ENCODE measurements around the gene CDKL1. TPM values are rescaled to one million over a fixed set of nuclear protein-coding genes. Genes with fewer than 3 reads are reported as not detected.
"Not testable (repeated sequence)": the region's sequence is repeated elsewhere in the genome, so short reads cannot be mapped to it uniquely, and the experiment has no call there.

Gene CDKL1
- total RNA-seq, 1 donor from 2014 or later: 5.4 TPM

DNA sequence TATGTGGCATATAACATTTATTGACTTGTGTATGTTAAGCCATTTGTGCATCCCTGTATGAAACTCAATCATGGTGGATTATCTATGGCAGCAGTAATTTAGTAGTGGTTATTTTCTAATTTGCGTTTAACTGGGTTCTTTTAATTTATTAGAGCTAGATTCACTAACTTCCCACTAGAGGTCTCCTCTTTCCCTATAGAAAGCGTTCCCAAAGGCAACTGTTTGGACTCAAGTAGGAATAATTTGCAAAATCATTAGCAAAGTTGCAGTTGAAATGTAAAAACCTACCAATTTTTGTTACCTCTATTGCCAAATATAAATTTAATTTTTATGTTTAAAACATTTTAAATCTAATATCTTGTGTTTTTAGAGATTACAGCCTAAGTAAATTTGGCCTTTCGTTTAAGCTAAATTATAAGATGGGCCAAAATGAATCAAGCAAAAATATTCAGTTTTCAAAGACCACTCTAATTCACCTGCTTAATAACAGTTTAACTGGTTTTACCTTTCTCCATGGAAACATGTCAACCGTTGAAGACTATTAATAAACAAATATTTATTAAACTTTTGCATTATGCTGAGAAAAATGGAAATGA lies 78.6 kb downstream of the CDKL1 start:
- H2AFZ ChIP-seq (ENCODE audit: low read depth, low read length): no peak overlapping the region
- no peaks in the 10 kb centered on the region for H3K36me3 Mint-ChIP-seq (ENCODE audit: low read depth, unreplicated experiment)
- TF ChIP-seq, protein P1, sequence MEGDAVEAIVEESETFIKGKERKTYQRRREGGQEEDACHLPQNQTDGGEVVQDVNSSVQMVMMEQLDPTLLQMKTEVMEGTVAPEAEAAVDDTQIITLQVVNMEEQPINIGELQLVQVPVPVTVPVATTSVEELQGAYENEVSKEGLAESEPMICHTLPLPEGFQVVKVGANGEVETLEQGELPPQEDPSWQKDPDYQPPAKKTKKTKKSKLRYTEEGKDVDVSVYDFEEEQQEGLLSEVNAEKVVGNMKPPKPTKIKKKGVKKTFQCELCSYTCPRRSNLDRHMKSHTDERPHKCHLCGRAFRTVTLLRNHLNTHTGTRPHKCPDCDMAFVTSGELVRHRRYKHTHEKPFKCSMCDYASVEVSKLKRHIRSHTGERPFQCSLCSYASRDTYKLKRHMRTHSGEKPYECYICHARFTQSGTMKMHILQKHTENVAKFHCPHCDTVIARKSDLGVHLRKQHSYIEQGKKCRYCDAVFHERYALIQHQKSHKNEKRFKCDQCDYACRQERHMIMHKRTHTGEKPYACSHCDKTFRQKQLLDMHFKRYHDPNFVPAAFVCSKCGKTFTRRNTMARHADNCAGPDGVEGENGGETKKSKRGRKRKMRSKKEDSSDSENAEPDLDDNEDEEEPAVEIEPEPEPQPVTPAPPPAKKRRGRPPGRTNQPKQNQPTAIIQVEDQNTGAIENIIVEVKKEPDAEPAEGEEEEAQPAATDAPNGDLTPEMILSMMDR (IDR thresholded peaks at IDR 0.05; ENCODE audit: insufficient read depth, low read depth, low read length): peak; percentile 62
- TF ChIP-seq EZH2 (IDR thresholded peaks at IDR 0.05; ENCODE audit: insufficient read depth, low read length): no peak
- H3K4me3 ChIP-seq (ENCODE audit: insufficient read depth, low read depth, low read length): no peak overlapping the region
- peaks cover 8% of the 10 kb centered on the region for H3K4me1 ChIP-seq (ENCODE audit: insufficient read depth, low read length)
- no peaks in the 10 kb centered on the region for H3K9me3 ChIP-seq (ENCODE audit: insufficient read depth, low read depth, low read length)
- H3K36me3 ChIP-seq (ENCODE audit: insufficient read depth, low read length): no peaks in the 10 kb centered on the region
- FAIRE-seq: no peak
- H3K27me3 ChIP-seq (ENCODE audit: insufficient read depth, low read length): no peaks in the 10 kb centered on the region
- no peak for DNase-seq (ENCODE audit: low read depth)
- peaks cover 2% of the 10 kb centered on the region for H3K9me3 Mint-ChIP-seq (ENCODE audit: unreplicated experiment)
- H3K27ac Mint-ChIP-seq (ENCODE audit: unreplicated experiment): no peak overlapping the region
- H3K4me2 ChIP-seq (ENCODE audit: low read length): no peak overlapping the region
- no peak overlapping the region for H3K9ac ChIP-seq (ENCODE audit: low read length)
- peaks cover 13% of the 10 kb centered on the region for H4K20me1 ChIP-seq (ENCODE audit: insufficient read depth, low read length)
- peaks cover 36% of the 10 kb centered on the region for H3K79me2 ChIP-seq (ENCODE audit: insufficient read depth, low read length)
- no peaks in the 10 kb centered on the region for H3K27me3 Mint-ChIP-seq (ENCODE audit: low read depth, unreplicated experiment)
- no peak overlapping the region for H3K4me3 Mint-ChIP-seq (ENCODE audit: unreplicated experiment)
- peaks cover 11% of the 10 kb centered on the region for H3K4me1 Mint-ChIP-seq (ENCODE audit: low read depth, unreplicated experiment)
- H3K27ac ChIP-seq (ENCODE audit: low read depth, low read length): no peak overlapping the region

DNA sequence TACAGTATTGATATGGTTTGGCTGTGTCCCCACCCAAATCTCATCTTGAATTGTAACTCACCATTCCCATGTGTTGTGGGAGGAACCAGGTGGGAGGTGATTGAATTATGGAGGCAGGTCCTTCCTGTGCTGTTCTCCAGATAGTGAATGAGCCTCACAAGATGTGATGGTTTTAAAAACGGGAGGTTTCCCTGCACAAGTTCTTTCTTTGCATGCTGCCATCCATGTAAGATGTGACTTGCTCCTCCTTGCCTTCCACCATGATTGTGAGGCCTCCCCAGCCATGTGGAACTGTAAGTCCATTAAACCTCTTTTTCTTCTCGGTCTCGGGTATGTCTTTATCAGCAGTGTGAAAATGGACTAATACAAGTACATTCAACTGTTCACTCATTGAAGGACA lies 82.6 kb downstream of the CDKL1 start:
- DNase-seq (ENCODE audit: low read depth); H3K4me3 Mint-ChIP-seq (ENCODE audit: unreplicated experiment); H3K36me3 Mint-ChIP-seq (ENCODE audit: low read depth, unreplicated experiment); H3K4me1 Mint-ChIP-seq (ENCODE audit: low read depth, unreplicated experiment); H3K9me3 ChIP-seq (ENCODE audit: insufficient read depth, low read depth, low read length); H3K4me2 ChIP-seq (ENCODE audit: low read length); H3K4me1 ChIP-seq (ENCODE audit: insufficient read depth, low read length); H3K9ac ChIP-seq (ENCODE audit: low read length); H3K27ac ChIP-seq (ENCODE audit: low read depth, low read length); H4K20me1 ChIP-seq (ENCODE audit: insufficient read depth, low read length); H3K27me3 Mint-ChIP-seq (ENCODE audit: low read depth, unreplicated experiment); H3K36me3 ChIP-seq (ENCODE audit: insufficient read depth, low read length); H2AFZ ChIP-seq (ENCODE audit: low read depth, low read length); H3K4me3 ChIP-seq (ENCODE audit: insufficient read depth, low read depth, low read length); FAIRE-seq; H3K9me3 Mint-ChIP-seq (ENCODE audit: unreplicated experiment); H3K27ac Mint-ChIP-seq (ENCODE audit: unreplicated experiment); H3K27me3 ChIP-seq (ENCODE audit: insufficient read depth, low read length): not testable (repeated sequence)
- peaks cover 35% of the 10 kb centered on the region for H3K79me2 ChIP-seq (ENCODE audit: insufficient read depth, low read length)

DNA sequence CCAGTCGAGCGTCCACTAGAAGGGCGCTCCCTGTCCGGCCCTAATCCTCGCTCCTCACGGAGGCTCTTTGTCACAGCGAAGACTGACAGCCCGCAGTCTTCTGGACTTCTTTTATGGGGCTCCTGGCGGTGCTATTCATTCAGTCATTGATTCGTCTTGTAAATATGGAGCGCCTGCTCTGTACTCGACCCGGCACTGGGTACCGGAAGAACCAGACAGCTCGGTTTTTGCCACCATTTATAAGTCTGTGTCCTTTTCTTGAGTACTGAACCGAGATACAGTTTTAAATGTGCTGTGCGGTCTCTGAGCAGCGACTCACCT lies 84.0 kb downstream of the CDKL1 start:
- Histone ChIP-seq H3K4me2 (ENCODE audit: low read length) (peak overlapping the region; percentile 96), H3K36me3 (ENCODE audit: insufficient read depth, low read length) (no peaks in the 10 kb centered on the region), H4K20me1 (ENCODE audit: insufficient read depth, low read length) (peaks cover 1% of the 10 kb centered on the region), H2AFZ (ENCODE audit: low read depth, low read length) (peak overlapping the region; percentile 74), H3K4me3 (ENCODE audit: insufficient read depth, low read depth, low read length) (peak overlapping the region; percentile 84), H3K27ac (ENCODE audit: low read depth, low read length) (peak overlapping the region; percentile 96), H3K27me3 (ENCODE audit: insufficient read depth, low read length) (no peaks in the 10 kb centered on the region), H3K9me3 (ENCODE audit: insufficient read depth, low read depth, low read length) (no peaks in the 10 kb centered on the region), H3K4me1 (ENCODE audit: insufficient read depth, low read length) (peaks cover 10% of the 10 kb centered on the region), H3K79me2 (ENCODE audit: insufficient read depth, low read length) (peaks cover 25% of the 10 kb centered on the region), H3K9ac (ENCODE audit: low read length) (peak overlapping the region; percentile 88)
- Mint-ChIP-seq H3K4me1 (ENCODE audit: low read depth, unreplicated experiment) (peaks cover 7% of the 10 kb centered on the region), H3K36me3 (ENCODE audit: low read depth, unreplicated experiment) (no peaks in the 10 kb centered on the region), H3K27me3 (ENCODE audit: low read depth, unreplicated experiment) (no peaks in the 10 kb centered on the region), H3K4me3 (ENCODE audit: unreplicated experiment) (peak overlapping the region; percentile 90), H3K27ac (ENCODE audit: unreplicated experiment) (peak overlapping the region; percentile 92), H3K9me3 (ENCODE audit: unreplicated experiment) (peaks cover 2% of the 10 kb centered on the region)
- no peak for DNase-seq (ENCODE audit: low read depth)
- no peak for FAIRE-seq
- TF ChIP-seq, protein P1 (IDR thresholded peaks at IDR 0.05; ENCODE audit: insufficient read depth, low read depth, low read length): no peak
- no peak for TF ChIP-seq EZH2 (IDR thresholded peaks at IDR 0.05; ENCODE audit: insufficient read depth, low read length)

Measured in astrocyte (in vitro differentiated cells and primary cell).